GM19025 (cell line): ENCODE measurements around the gene SLC4A7.
"Not testable (repeated sequence)": the region's sequence is repeated elsewhere in the genome, so short reads cannot be mapped to it uniquely, and the experiment has no call there.

ENCODE experiments used
- ATAC-seq: cut with Tn5 transposase; IDR thresholded peaks from one replicate; pipeline ENCODE4 v1.9.1; 2021; ENCODE audit warnings: mild to moderate bottlenecking, low read depth, moderate library complexity; ENCODE audit not compliant: unreplicated experiment

SLC4A7 gene

DNA sequence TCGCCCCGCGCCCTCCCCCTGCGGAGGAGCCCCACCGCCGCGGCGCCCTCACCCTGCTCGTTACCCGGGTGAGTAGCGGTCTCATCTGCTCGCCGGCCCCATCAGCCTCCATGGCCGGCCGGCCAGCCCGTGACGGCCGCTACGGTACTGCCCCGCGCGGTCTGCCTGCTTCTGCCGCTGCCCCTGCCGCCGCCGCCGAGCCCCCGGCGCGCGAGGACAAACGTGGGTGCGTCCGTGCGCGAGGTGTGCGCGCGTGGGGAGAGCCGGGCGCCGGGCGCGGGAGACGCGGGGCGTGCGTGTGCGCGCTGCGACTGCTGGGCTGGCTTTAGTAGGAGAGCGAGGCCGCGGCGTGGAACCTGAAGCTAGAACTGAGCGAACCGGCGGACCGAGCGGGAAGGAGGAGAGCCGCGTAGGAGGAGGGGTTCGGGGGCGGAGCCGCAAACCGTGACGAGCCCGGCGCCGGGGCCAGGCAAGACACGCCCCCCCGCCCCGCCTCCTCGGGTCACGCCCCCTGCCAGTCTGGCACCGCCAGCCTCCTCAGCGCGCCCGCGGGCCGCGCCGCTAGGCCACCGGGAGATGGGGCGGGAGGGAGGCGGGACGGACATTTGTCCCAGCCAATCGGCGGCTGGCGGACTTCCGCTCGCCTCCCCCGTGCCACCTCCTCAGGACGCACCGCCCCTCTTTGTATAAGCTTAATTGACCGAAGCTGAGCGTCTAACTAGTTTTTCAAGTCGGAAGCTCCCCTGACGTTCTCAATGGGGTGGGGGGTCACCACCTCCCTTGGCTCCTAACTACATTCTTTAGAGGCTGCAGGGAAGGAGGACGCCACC lies at the start of gene SLC4A7:
TSS of gene SLC4A7 (minus strand) at position 370 of the 830 bp plus-strand sequence. CDS start at position 112, 258 bp downstream.
- peak; percentile 92 for ATAC-seq

DNA sequence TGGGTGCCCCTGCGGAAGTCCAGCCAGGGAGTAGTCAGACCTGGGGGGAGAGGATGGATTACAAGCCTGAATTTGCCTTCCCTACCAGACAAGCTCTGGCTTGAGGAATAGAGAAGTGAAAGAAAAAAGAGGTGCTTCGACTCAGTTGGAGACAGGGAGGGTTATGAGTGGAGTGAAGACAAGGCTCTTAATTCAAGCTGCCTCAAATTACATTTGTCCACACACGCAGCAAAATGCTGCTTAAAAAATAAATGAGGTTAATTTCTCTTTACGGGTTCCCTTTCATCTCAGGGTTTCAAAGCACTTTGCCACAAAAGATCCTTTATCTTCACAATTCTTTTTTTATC lies 49.0 kb upstream of the SLC4A7 start:
- ATAC-seq, result no peak

DNA sequence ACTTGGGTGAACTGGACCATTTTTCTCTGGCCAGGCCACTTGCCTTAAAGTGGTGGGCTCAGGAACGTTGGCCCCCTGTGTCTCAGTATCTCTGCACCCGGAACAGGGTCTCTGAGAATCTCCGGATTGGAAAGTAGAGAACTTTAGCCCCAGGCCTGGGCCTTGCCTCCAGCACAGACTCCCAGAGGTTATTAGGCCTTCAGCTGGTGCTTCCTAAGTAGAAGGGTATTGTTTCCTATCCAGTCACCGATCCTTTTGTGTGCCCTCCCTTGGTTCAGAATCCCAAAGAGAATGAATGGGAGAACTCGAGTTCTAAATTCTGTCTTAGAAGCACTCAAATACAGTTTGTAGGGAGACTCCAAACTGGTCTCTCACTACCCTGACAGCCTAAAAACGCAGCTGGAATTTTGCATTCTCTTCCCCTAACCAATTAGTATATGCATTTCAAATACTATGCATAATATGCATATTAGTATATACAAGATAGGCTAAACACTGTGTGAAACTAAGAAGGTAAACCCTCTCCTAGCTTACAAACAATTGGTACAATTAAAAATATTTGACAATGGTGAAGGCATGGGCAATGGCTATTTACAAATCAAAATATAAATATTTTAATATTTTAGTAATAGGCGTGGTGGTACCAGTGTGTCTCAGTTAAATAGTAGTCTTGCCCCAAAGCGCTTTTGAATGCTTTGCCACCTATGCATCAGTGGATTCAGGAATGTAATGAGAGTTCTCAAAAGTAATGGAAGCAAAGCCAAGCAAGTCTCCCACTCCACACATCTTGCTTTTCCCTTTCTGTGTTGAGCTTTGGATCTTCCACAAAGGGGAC lies 48.5 kb upstream of the SLC4A7 start:
- ATAC-seq, result no peak

- ATAC-seq, result not testable (repeated sequence)
Observed at GRCh38 chr3:27531193-27531751, 47.1 kb upstream of the SLC4A7 start.

DNA sequence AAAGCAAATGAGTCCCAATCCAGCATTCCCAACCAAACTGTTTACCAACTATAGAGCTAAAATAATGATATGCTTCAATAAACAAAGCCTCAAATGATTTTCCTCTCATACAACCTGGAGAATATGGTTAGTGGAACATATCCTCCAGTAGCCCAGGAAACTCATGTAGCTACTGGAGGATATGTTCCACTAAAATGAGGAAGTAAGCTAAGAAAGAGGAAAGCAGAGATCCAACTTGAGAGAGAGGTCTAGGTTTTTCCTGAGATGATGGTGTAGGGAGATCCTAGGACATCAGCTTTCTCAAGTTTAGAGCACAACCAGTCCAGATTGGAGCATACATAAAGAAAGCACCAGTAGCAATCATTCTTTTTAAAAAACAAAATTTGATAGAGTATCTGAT lies 44.6 kb upstream of the SLC4A7 start:
- ATAC-seq, result no peak

DNA sequence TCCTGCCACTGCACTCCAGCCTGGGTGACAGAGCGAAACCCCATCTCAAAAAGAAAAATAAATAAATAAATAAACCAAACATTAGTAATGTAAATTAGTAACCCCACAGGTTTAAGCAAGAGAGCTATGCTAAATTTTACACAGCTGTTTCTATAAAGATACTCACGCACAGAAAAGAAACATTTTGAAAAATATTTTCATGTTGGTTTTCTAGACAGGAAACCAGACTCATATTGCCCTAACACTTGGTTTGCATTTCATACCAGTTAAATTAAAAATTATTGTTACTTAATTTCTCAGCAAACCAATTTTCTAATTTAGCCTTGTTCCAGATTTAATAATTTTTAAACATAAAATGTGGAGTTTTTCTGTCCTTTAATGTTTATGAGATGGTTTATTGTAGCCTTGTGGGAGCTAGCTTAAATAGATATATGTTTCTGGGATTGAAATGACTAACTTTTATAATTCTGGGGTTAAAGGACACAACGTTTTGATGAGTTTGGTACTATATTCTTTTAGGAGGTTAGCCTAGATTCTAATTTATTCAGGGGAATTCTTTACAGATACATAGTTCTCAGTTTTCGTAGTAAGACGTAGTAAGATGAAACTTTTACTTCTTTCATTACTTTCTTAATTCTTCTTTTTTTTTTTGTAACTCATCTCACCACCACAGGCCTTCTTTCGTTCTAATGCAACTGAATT lies 42.6 kb upstream of the SLC4A7 start:
- no peak for ATAC-seq

DNA sequence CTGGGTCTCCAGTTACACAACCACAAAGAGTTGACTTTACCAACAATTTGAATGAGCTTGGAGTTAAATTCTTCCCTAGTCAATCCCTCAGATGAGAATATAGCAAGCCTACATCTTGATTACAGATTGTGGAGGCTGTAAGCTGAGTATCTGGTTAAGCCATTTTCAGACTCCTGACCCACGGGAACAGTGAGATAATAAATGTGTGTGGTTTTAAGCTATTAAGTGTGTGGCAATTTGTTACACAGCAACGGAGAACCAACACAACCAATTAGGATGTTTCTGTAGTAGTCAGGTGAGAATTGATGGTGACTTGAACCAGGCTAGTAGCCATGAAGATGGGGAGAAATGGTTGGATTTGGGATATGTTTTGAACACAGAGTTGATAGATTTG lies 37.7 kb upstream of the SLC4A7 start:
- ATAC-seq, result no peak

GRCh38 chr3:27521179-27521871 lies 37.1 kb upstream of the SLC4A7 start:
- no peak for ATAC-seq

- no peak for ATAC-seq
Observed at GRCh38 chr3:27511724-27512422, 27.7 kb upstream of the SLC4A7 start.

GRCh38 chr3:27509376-27509775 lies 25.2 kb upstream of the SLC4A7 start:
- ATAC-seq, result no peak

DNA sequence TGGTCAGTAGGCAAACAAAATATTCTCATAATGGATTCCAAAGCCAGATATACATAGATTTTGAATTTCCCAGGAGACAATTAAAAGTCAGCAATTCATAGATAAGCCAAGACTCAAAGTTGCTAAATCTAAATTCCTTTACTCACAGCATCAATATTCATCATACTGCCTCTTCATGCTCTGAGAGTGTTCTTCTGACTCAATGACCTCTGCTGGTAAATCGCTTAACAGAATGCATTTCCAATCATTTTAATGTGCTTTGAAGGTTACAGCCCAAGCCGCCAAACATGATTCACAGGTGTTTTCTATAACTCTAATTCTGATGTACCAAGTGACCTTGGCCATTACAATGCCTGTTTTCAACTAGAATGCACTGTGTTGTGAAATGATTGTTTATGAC lies 24.2 kb upstream of the SLC4A7 start:
- no peak for ATAC-seq

DNA sequence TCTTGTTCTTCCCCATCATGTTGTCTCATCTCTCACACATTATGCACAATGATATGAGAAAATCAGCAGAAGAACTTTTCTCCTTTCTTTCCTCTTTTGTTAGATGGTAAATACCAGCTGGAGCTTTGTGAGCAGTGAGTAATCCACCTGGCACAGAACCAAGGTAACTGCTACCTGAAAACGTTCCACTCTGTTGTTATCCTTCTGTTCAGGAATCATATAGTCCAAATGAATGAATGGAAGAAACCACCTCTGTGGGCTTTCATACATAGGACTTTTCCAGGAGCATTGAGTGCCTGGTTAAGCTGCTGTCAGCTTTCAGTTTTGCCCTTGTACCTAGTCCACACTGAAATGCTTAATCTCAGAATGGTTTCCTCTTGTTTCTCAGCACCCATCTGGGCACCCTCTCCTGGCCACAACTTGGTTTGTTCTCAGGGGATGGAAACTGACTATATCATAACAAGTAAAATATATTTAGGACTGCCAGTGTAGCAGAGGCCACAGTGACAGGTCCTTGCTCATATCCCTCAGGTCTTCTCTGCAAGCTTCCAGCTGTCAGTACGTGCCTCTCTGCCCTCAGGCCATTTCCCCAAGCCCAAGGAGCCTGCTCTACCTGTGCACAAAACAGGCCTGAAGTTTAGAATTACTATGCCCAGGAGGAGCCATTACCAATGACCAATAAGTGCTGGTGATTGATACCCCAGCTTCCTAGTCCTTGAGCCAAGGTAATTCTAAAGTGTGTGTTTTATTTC lies 23.5 kb upstream of the SLC4A7 start:
- ATAC-seq, result no peak

DNA sequence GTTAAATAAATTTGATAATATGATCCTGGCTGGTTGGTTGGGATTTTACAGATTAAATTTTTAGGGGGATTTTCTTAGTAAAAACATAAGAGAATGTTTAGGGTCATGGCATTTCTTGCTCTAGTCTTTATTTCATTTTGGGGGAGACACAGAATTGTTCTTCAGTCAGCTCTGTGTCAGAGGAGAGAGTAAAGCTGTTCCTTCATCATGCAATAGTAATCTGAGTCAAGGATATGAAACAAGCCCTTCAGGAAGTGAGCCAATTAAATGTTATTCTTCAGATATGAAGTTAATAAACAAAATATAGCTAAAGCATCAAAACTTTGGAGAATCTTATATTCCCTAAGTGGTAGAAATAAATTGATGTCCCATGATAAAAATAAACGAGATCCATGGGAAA lies 22.9 kb upstream of the SLC4A7 start:
- ATAC-seq, result no peak

DNA sequence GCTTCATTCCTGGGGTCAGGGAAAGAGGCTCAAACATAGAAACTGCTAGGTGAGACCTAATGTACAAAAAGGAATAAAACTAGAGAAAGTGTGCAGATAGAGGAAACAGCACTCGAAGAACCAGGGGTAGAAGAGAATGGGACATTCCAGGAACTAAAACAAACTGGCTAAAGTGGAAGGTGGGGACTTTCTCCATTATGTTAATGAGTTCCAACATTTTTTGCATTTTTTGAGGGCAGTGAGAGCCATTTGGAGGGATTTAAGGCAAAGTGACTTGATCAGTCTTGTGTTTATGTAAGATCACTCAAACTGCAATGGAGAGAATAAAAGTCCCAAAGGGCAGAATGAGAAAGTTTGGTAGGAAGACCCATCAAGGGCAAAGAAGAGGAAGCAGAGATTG lies 20.6 kb upstream of the SLC4A7 start:
- ATAC-seq, result no peak

DNA sequence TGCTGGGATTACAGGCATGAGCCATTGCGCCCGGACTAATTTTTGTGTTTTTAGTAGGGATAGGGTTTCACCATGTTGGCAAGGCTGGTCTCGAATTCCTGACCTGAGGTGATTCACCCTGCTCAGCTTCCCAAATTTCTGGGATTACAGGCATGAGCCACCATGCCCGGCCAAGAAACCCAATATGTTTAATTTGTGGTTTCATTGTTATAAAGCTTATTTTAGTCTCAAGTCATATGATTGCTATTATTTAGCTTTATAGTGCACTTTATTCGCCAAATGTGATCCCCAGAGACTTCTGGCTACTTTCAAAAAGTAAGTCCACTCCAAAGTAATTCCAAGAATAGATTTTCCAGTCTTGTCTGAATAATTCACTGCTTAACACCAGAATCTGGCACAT lies 19.3 kb upstream of the SLC4A7 start:
- ATAC-seq, result no peak

- ATAC-seq, result no peak
Observed at GRCh38 chr3:27501759-27502158, 17.6 kb upstream of the SLC4A7 start.

- no peak for ATAC-seq
Observed at GRCh38 chr3:27500986-27501385, 16.8 kb upstream of the SLC4A7 start.

DNA sequence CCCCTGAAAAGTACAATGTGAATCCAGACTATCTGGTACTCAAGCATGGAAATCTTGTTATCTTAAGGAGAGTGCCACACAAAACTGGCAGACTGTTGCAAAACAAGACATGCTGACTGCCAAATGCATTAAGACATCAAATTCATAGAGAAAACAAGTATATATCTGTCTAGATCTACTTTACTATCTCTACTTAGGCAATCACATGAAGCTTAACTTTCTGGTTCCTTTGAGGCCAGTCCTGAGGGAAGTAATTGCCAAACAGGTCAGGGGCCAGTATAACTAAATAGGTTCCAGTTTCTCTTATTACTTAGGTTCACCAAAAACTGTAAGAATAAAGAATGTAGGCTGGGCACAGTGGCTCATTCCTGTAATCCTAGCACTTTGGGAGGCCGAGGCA lies 15.9 kb upstream of the SLC4A7 start:
- ATAC-seq, result no peak

DNA sequence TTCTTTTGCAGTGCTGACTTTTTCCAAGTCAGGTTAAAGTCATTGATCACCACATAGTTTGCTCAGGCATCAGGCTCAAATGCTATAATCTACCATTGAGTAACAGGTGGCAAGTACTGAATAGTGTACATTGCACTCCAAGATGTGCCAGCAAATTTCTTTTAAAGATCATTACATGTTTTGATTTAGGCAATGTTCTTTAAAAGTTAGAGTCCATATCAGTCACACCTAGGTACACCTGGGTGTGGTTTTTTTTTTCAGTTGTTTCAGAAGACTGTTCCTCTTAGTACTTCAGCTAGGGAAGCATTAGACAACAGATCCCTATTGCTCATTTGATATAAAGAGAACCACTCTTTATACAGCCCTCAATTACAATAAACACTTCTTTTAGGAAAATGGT lies 10.6 kb upstream of the SLC4A7 start:
- no peak for ATAC-seq
